GM18517 (cell line): ENCODE measurements around the gene DGKB.

Experiments
- ATAC-seq: cut with Tn5 transposase; IDR thresholded peaks from one replicate; pipeline ENCODE4 v1.9.1; 2021; ENCODE audit warnings: mild to moderate bottlenecking, moderate library complexity; ENCODE audit not compliant: unreplicated experiment

The DGKB gene

DNA sequence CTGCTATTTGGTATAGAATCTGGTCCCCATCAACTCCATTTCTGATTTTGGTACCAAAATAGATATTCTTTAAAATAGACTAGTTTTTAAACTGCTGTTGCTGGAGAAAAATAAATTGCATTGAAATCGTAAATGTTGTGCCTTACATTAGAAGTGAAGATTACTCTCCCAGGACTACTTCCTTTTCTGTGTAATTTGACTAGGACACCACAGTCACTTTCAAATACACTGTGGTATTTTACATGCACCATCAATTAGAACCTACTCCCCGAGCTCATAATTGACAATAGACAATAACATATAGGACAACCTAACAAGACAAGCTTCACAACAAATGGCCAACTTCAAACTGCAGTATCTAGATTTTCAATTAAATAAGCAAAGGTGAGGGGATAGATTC is 211.5 kb downstream of the DGKB start:
- ATAC-seq = peak; percentile 55

DNA sequence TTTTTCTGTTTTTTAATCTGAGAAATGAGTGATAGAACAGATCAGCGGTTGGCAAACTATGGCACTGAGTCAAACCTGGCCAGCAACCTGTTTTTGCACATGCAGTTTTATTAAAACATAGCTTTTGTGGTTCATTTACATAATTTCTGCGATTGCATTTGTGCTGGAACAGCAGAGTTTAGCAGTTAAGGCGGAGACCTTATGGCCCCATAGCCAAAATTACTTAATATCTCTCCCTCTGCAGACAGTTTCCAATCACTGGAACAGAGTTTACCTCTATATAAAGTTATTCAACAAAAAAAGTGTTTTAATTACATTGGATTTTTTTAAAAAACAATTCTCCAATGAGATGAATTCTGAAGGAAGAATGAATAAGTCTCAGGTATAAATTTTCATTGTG is 212.1 kb downstream of the DGKB start:
- ATAC-seq = no peak

DNA sequence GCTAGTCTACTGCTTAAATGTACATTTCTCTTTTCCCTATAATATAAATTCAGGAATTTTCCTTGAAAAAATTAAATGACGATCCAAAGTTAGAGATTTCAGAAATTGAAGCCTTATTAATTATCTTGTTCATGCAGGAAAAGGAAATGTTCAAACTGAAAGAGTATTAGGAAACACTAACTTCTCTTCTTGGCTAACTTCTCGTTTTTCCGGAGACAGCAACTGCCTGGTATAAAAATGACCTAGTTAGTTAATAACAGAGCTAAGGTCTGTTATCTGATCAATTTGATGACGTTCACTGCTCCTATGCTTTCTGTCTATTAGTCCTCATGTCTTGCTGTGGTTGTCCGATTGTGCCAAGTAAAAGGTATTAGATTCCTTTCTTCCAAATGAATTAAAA is 212.5 kb downstream of the DGKB start:
- ATAC-seq = no peak

DNA sequence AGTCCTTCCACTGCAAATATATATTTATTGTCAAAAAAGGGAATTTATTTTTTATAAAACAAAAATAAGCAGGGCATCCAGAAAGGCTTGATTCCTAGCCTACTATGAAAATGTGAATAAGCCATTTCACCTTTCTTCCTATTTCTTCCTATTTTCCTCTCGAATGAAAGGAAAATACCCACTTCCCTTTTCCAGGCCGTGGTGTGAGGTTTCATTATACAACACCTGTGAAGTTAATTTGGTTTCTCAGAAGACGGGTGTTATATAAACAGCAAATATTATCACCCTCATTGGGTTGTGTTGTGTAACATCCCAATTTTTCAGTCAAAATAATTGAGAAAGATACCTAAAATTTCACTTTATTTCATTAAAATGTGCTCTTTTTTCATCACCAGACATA is 214.3 kb downstream of the DGKB start:
- ATAC-seq = no peak

DNA sequence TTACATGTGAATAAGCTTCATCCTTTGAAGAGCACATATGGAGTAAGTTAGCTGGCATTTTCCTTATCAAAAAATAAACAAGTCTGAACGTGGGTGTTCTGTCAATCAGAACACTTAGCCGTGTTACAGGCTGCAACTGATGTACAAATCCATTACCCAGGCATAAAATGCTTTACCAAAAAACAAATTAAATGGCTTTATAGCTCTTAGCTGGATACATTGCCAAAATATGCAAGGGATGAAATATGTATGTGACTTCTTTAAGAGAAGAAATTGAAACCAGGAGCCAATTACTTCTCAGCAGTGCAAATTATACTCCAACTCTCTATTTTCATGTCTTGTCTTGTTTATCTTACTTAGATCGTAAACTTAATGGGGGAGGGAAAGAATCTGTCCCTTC is 214.8 kb downstream of the DGKB start:
- no peak for ATAC-seq

DNA sequence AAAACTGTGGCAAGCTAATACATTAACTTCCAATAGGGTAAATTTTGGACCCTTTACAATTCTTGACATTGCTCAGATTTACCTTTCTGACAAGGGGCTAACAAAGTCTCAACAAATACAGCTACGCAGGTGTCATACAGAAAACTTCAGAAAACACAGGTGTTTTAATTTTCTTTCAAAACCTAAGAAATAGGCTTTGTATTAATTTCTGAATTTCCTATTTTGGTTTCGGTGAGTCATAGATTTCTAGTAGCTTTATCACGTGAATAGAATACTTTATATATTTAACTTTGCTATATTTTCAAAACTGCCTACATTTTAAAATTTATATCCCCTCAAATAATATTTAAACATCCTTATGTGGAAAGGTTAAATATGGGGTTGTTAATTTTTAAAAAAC is 215.3 kb downstream of the DGKB start:
- peak; percentile 45 for ATAC-seq

DNA sequence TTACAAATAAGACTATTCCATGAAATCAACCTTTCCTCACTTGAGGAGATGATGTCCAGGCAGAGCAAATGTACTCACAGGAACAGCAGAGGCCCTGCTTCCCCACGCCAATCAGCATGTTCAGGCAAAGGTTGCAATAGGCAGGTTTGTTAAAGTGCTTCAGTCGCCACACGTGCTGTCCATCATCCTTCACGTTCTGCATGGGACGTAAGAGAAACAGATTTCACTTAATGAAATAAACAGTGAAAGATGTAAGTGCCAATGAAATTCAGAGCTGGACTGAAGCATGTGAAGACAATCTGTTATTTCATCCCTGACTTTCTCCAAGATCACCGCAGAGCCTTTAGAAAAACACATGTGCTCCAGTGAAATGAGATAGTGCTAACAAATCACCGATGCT is 217.4 kb downstream of the DGKB start:
- ATAC-seq = no peak

DNA sequence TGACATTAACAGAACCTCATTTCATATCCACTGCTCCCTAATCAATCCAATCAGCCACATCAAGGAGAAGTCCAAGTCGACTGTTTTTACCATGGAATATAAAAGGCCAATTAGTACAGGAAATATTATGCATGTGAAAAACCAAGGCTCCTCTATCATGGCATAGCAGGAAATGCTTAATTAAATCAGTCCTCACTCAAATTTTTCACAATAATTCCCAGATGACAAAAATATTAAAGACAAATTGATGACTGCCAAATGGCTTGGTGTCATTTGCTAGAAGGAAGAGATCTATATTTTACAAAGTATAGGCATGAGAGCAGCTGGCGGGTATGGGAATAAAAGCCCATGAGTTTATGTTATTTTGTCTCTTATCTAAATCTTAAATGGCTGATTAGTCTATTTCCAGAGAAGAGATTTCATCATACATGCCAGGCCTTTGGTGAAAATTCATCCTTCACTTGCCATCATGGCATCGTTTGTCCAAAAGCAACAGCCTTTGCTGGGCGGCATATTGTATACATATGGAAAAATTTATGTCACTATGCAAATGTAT is 219.6 kb downstream of the DGKB start:
- ATAC-seq = no peak

DNA sequence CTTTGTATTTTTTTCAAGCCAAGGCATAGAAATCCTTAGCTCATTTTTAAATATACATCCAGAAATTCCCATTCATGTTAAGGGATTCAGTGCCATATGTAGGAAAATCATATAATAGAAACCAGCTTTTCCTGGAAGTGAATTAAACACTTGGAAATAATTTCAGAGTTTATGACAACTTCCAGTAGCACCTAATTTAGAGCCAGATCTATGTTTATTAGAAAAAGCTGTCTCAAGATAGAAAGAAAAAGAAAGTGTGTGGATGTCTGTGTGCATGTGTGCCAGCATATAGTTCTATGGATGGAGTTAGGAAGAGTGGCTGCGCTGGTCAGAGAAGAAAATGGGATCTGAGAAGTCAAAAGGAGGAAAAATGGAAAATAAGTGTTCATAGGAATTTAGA is 225.7 kb downstream of the DGKB start:
- no peak for ATAC-seq

DNA sequence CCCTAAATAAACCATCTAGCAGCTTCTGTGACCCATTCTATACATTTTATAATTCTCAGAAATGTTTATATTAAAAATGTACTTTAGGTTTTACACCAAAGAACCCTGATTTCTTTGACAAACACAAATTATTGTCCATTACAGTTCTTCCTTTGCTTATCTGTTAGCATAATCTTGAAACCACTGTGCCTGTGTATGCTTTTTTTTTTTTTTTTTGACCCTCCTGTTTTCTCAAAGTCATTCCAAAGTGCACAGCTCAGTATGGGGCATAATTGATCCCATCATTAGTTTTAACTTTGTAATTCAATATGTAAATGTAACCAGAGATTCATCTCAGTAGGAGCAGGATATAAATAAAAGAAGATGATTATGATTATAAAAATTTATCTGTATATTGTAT is 229.3 kb downstream of the DGKB start:
- ATAC-seq = no peak

DNA sequence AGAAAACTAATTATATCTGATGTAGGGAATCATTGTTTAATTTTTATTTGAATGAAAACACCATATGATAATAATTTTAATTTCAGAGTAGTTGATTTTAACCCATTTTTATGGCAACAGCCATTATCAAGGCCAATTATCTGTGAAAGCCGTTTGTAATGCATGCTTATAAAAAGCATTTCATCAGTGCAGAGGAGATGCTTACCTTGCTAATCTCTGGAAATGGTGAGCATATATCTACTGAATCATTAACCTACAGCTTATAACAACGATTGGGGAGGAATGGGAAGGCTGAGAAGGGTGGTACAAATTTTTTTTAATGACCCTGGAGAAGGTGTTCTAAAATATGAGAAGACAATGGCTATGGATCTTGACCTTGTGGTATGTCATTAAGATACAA is 235.6 kb downstream of the DGKB start:
- ATAC-seq = no peak

DNA sequence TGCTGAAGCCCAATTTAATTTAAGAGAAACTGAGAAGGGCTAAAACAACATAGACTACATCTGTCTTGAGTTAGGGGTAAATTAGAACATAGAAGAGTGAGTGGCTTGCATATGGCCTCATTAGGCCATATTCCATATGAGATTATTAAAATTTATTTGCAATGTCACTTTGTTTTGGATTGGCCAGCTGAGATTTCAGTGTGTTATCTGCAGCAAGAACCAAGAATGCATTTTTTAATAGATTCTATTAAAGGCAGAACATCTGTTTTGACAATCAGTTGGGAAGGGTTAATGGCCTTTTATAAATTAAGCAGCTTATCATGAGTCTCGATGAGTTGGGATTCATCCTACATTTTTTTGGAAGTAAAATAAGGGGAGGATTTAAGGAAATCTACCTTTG is 236.2 kb downstream of the DGKB start:
- ATAC-seq = no peak

DNA sequence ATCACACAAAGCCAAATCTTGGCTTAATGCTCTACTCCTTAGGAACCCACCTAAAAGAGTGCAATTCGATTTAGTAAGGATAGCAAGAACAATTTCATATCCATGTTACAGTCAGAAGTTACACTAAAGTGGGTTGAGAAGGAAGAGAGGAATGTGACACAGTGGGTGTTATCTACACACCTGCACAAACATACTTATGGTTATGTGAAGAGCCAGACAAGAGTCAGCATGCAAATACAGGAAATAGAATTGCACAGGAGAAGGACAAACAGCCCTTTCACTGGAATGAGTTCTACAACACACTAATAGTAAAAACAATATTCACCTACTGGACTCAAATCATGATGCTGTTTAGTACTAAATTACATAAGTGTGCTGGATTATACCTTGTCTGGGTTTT is 262.8 kb downstream of the DGKB start:
- ATAC-seq = no peak

DNA sequence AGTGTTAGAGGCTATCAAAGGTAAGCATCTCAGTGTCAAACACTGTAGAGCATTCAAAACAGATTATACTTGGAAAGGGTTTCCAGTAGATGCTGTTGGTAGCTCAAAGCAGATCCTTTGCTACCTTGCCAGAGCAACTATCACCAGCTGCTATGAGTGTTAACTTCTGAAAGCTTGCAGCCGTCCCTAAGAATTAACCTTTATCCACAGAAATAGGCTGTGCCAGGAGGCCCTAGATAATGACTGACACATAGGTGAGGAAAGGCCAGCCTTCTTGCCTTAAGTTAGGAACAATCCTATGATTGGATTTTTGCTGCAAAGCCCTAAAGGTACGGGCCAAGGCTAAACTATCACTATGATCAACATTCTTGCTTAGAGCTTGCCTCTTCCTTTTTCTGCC is 263.2 kb downstream of the DGKB start:
- ATAC-seq = no peak

DNA sequence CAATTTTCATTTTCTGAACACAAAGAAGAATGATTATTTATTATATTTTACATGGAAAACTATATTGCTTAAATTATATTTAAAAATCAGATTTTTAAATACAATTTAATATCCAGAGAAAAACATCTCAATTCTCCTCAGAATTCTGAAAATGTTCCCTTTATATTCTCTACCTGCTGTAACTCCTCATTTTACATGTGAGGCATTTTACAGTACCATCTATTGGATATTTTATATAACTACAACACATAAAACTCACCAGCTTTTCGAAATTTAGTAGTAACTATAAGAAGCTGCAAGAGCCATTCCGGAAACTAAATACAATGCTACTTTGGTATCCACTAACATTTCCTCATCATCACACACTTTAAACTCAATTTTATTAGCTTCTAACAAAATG is 264.6 kb downstream of the DGKB start:
- ATAC-seq = no peak

DNA sequence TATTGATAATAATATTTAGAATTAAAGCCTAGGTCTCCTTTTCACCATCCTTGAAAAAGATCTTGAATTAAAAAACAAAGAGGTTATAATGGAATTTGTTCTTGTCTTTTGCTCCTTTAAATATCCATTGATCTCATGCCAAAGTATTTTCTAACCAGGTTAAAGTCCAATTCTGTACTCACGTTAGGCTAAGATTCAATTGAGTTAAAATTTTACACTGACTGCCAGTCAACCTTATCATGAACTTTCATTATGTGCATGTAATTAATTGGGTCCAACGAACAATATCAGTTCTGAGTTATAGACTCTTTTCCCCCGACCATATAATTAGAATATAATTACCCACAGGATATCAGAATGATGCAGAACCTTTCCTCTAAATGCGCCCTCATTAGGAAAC is 266.6 kb downstream of the DGKB start:
- no peak for ATAC-seq

DNA sequence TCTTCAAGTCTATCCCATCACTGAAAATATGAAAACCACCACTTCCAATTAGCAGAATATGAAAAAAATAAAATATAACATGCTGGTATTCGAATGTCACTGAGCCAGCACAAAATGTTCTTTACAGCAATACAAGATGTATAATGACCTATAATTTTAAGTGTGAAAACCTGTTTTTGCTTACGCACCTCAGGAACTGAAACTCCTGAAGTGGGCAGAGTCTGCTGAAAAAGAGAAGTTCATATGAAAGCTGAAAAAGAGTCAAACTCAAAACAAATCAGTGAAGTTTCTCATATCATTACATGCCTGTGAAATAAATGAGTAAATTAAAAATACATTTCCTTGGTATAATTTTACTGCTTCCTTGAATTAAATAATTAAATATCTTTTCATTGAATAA is 272.5 kb downstream of the DGKB start:
- ATAC-seq = peak; percentile 83

DNA sequence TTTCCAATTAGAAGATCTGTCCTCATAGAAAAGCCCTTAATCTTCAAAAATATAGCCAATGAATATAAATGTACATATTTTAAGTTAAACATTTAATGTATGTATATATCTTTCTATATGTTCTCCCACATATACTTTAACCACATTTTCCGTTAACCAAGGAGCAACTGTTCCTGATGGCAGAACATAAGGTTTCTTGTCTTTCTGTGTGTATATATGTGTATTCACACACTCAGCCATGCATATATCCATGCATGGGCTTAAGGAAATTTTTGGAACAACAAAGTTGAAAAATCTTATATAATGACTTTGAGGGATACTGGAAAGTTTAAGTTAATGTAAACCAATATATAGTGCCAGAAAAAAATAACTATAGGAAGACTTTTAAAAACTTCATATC is 274.0 kb downstream of the DGKB start:
- no peak for ATAC-seq

DNA sequence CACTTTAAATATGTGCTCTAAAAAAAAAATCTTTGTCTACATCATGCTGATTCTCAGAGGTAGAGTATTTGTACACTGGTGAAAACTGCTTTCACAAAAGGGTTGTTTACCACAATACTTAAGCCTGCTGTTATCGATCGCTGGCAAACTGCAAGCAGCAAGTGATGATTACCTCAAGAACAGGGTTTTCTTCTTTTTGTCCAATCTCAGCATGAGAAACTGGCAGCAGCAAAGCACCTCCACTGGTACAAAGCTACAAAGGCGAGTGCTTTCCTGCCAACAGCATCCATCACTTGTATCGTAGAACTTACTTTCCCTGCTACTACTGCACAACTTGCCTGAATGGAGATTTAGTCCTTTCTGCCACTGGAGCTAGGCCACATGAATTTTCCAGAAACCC is 276.5 kb downstream of the DGKB start:
- no peak for ATAC-seq

DNA sequence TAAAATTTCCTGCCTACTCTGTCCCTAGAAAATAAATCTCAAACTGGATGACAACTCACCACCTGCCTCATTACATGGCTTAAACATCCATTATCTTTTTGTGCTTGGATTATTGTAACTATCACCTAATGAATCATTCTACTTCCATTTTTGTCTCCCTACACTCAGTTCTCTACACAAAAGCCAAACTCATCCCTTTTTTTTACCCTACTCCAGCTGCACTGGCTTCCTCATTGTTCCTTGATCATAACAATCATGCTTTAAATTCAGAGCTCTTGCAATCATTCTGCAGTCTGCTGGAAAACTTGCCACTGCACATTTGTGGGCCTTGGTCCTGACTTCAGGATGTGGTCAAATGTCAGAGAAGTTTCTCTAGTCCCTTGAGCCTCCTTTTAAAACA is 280.0 kb downstream of the DGKB start:
- ATAC-seq = no peak

DNA sequence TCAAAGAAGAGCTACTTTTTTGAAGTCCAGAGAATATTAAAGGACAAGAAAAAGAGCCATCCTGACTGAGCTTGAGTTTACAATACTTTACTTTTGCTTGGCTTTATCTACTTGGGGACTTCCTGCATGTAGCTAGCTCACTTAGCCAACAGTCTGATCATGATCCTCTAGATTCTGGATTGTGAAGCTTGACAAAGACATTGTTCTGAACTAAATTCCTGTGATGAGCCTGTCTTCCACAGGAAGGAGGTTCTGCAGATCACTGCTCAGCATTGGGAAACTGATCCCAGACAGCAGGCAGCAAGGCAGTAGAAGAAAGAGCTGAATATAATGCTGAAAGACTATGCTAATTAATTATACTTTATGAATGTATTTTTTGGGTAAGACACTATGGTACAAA is 296.4 kb downstream of the DGKB start:
- ATAC-seq = no peak

DNA sequence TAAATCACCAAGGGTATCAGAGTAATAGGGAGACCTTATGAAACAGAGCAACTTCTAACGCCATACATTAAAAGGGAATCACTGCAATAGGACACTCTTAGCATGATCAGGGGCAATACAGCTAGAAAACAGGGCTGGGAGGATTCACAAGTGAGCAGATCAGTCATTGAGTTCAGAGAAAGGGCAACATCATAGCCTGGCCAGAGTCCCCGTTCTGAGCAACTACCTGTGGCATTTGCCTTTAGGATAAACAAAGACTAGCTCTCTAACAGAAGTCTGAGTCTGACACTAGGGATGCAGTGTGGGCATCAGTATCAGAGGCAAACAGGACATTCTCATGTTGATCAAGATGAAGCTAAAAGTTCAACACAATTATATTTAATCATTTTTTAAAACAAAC is 297.9 kb downstream of the DGKB start:
- no peak for ATAC-seq

DNA sequence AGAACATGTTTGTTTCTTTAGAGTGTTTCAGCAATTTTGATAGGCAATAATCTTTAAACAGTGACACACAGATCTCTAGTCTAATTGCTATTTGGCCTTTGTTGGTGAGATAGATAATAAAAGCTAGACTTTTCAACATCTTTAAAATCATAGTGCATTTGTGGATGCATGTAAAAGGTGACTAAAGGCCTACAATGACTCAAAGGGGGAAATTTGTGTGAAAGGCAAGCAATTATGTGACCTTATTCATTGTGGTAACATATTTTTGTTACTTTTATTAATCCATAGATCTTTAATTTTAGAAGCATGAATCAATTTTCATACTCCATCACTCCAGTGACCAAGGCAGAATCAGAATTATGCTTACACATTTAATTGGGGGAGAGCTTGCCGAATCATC is 299.7 kb downstream of the DGKB start:
- ATAC-seq = no peak
